DMS53 treated with DMSO at 0.1 percent for 48 hours (cell line): ENCODE data around the gene ZNF606.
A peak's percentile ranks its signal among the peaks of the same experiment; 100 is the strongest.

Experiments
- DNase-seq: peaks from one replicate; lab custom pipeline; 2025; ENCODE audit not compliant: unreplicated experiment; lab: John Stamatoyannopoulos, UW

The ZNF606 gene

DNA sequence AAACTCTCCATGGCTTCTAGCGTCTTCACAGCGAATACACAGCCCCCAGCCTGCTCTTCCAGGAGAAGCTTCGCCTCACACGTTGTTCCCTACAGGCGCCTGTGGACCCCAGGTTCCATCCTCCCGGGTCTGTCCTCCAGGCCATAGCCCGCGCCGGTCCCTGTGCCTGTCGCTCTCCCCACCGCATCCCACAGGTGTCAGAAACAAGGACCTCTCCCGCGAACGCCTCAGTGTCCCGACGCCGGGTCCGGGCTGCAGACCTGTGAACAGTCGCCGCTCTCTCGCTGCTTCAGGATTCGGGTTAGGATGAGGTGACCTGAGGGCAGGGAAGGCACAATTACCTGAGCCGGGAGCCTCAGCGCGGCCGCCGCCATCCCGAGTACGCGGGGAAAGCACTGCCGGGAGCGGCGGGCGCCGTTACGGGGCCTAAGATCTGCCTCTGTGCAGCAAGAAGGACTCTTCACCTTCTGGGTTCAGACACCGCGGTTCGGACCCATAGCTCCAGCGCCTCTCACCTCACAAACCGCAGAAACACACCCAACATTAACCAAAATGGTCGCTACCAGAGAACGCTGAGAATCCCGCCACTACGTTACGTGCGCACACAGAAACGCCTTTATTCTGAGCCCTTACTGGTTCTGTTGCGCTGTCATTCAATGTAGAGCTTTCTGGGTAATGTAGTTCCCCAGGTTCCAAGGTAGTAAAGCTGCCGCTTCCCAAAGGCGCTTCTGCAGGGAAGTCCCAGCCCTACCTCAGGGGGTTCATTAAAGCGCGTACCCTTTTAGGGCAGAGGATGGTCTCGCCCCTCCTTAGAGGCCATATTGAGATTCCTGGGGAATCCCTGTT is 67.6 kb downstream of the ZNF606 start, which contains the start of gene ZNF418:
Gene ZNF418, minus strand, starts transcription at position 583 of the 846 bp plus-strand sequence. CDS start 1,580 bp downstream, outside the sequence.
- DNase-seq, result peak; percentile 49

DNA sequence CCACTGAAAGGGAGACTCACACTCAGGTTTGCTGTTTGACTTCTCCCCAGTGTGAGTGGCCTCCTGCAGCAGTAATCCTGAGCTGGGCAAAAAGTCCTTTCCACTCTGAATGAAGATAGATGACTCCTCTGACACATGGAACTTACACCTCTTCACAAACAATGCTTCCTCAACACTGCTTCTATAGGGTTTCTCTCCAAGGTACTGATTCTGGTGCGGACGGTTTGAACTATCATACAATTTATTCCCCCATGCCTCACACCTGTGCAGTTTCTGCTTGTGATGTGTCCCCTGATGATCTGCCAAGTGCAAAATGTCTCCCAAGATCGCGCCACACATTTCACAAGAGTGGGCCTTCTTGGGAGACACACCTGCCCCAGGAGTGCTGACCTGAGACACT is 75.0 kb downstream of the ZNF606 start:
- DNase-seq, result no peak
